Natural killer cell treated with Interleukin-12 subunit alpha and Interleukin-12 subunit beta and Interleukin-15 and Interleukin-18, amount 100 ng/mL, for 72 hours (primary cell): ENCODE measurements around the gene PGPEP1. TPM values are rescaled to one million over a fixed set of nuclear protein-coding genes. Genes with fewer than 3 reads are reported as not detected.
A peak's percentile ranks its signal among the peaks of the same experiment; 100 is the strongest.
"Not testable (repeated sequence)": the region's sequence is repeated elsewhere in the genome, so short reads cannot be mapped to it uniquely, and the experiment has no call there.

Source experiments
- ATAC-seq, 2 donors: fragments of 150-1000 bp; cut with Tn5 transposase in 1 of 2; sonication (Bioruptor Pico), chemical (Tn5 transposase) in 1 of 2; 2 replicates each; pipeline ENCODE4 v1.10.0; 2021
- DNase-seq: peaks from one replicate; pipeline ENCODE4 v3.0.0; 2022; ENCODE audit warnings: low spot score
- H3K27ac Mint-ChIP-seq, 2 donors: 1 replicate in 1 of 2; 2 replicates in 1 of 2; pipeline ENCODE4 v1.8.0; 2022; ENCODE audit warnings: mixed read lengths in 2 of 2, mild to moderate bottlenecking in 1 of 2, moderate library complexity in 1 of 2
- H3K27me3 Mint-ChIP-seq, 2 donors: 1 replicate in 1 of 2; 2 replicates in 1 of 2; pipeline ENCODE4 v1.8.0; 2022; ENCODE audit warnings: mixed read lengths in 2 of 2
- H3K36me3 Mint-ChIP-seq: one replicate; pipeline ENCODE4 v1.8.0; 2022; ENCODE audit warnings: mixed read lengths
- H3K4me1 Mint-ChIP-seq, 2 donors: 1 replicate in 1 of 2; 2 replicates in 1 of 2; pipeline ENCODE4 v1.8.0; 2022; ENCODE audit warnings: low read depth in 2 of 2, mixed read lengths in 2 of 2, mild to moderate bottlenecking in 1 of 2
- H3K4me3 Mint-ChIP-seq: one replicate; pipeline ENCODE4 v1.8.0; 2022; ENCODE audit warnings: mixed read lengths
- H3K9me3 Mint-ChIP-seq: 2 replicates; pipeline ENCODE4 v1.8.0; 2022; ENCODE audit warnings: mixed read lengths
- total RNA-seq, 2 donors: library from RNA; stranded (reverse); gene quantifications; one replicate each; pipeline ENCODE4 v1.2.3, GENCODE V29; 2022

Gene PGPEP1
- total RNA-seq, 2 donors from 2014 or later = 42.1 to 50.7 TPM

GRCh38 chr19:18330868-18331267 is 9.5 kb upstream of the PGPEP1 start:
- ATAC-seq (no peak), DNase-seq (no peak)
- Mint-ChIP-seq H3K4me3 (no peak overlapping the region), H3K4me1 (peaks cover 7 to 10% of the 10 kb centered on the region in 2 donors), H3K27me3 (no peaks in the 10 kb centered on the region), H3K36me3 (no peaks in the 10 kb centered on the region), H3K9me3 (no peaks in the 10 kb centered on the region), H3K27ac (no peak overlapping the region)

DNA sequence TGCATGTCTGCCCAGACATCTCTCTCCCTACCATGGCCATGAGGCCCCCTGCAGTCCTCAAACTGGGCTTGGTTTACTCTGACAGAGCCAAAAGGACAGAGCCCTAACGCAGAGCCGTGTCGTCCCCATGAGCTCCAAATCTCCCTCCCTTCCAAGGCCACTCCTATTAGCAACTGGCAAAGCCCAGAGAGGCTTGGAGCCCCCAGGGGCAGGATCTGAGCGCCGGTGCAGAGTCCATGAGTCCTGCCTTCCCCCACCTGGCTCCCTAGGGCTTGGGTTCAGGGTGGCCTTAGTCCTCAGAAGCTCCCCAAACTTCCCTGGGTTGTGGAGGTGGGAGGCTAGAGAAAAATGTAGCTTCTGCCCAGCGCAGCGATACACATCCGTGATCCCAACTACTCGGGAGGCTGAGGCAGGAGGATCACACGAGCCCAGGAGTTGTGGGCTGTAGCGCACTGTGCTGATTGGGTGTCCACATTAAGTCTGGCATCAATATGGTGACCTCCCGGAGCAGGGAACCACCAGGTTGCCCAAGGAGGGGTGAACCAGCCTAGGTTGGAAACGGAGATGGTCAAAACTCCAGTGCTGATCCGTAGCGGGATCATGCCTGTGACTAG is 7.4 kb upstream of the PGPEP1 start:
- Mint-ChIP-seq H3K4me1 (peaks cover 7 to 10% of the 10 kb centered on the region in 2 donors), H3K4me3 (no peak overlapping the region), H3K27me3 (no peaks in the 10 kb centered on the region), H3K36me3 (no peaks in the 10 kb centered on the region), H3K27ac (no peak overlapping the region), H3K9me3 (no peaks in the 10 kb centered on the region)
- DNase-seq (no peak), ATAC-seq (no peak)

- H3K4me3 Mint-ChIP-seq = no peak overlapping the region
- peaks cover 3 to 4% of the 10 kb centered on the region in 2 donors for H3K4me1 Mint-ChIP-seq
- ATAC-seq = no peak
- H3K27me3 Mint-ChIP-seq = no peaks in the 10 kb centered on the region
- H3K27ac Mint-ChIP-seq = no peak overlapping the region
- H3K9me3 Mint-ChIP-seq = no peaks in the 10 kb centered on the region
- DNase-seq = no peak
- no peaks in the 10 kb centered on the region for H3K36me3 Mint-ChIP-seq
These were observed 6.7 kb upstream of the PGPEP1 start for GRCh38 chr19:18333680-18334079.

DNA sequence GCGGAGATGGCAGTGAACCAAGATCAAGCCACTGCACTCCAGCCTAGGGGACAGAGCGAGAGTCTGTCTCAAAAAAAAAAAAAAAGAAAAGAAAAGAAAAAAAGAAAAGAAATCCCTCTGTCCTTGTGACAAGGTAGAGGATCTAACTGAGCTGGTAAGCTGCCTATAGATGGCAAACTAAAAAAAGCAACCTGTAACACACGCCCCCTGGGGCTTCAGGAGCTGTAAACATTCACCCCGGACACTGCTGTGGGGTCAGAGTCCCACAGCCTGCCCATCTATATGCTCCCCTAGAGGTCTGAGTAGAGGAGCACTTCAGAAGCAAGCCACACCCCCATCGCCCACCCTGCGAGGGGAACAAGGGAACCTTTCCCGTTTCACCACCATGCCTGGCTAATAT is 4.3 kb upstream of the PGPEP1 start:
- no peaks in the 10 kb centered on the region for H3K36me3 Mint-ChIP-seq
- no peaks in the 10 kb centered on the region for H3K9me3 Mint-ChIP-seq
- no peak for ATAC-seq
- H3K4me3 Mint-ChIP-seq = no peak overlapping the region
- no peaks in the 10 kb centered on the region for H3K27me3 Mint-ChIP-seq
- H3K27ac Mint-ChIP-seq = no peak overlapping the region
- peaks cover 4 to 6% of the 10 kb centered on the region in 2 donors for H3K4me1 Mint-ChIP-seq
- no peak for DNase-seq

GRCh38 chr19:18338541-18338940 is 1.9 kb upstream of the PGPEP1 start:
- Mint-ChIP-seq H3K4me3 (peak overlapping the region; percentile 52), H3K9me3 (no peaks in the 10 kb centered on the region), H3K27me3 (no peaks in the 10 kb centered on the region), H3K4me1 (peaks cover 11 to 13% of the 10 kb centered on the region in 2 donors), H3K27ac (no peak overlapping the region), H3K36me3 (no peaks in the 10 kb centered on the region)
- no peak for DNase-seq
- ATAC-seq = no peak

- Mint-ChIP-seq H3K9me3 (no peaks in the 10 kb centered on the region), H3K36me3 (no peaks in the 10 kb centered on the region), H3K4me3 (peak overlapping the region; percentile 94), H3K4me1 (peaks cover 11 to 13% of the 10 kb centered on the region in 2 donors), H3K27me3 (no peaks in the 10 kb centered on the region), H3K27ac (peak overlapping the region; percentile 69 to 75)
- no peak for ATAC-seq
- no peak for DNase-seq
These were observed 675 bp upstream of the PGPEP1 start for GRCh38 chr19:18339723-18340122.

- ATAC-seq = peak; percentile 80 to 86
- H3K27ac Mint-ChIP-seq = peak overlapping the region; percentile 59 to 75
- no peaks in the 10 kb centered on the region for H3K9me3 Mint-ChIP-seq
- peaks cover 15 to 17% of the 10 kb centered on the region in 2 donors for H3K4me1 Mint-ChIP-seq
- H3K36me3 Mint-ChIP-seq = no peaks in the 10 kb centered on the region
- H3K4me3 Mint-ChIP-seq = peak overlapping the region; percentile 94
- DNase-seq = peak; percentile 79
- H3K27me3 Mint-ChIP-seq = no peaks in the 10 kb centered on the region
These were observed 831 bp downstream of the PGPEP1 start for GRCh38 chr19:18340990-18341868.

DNA sequence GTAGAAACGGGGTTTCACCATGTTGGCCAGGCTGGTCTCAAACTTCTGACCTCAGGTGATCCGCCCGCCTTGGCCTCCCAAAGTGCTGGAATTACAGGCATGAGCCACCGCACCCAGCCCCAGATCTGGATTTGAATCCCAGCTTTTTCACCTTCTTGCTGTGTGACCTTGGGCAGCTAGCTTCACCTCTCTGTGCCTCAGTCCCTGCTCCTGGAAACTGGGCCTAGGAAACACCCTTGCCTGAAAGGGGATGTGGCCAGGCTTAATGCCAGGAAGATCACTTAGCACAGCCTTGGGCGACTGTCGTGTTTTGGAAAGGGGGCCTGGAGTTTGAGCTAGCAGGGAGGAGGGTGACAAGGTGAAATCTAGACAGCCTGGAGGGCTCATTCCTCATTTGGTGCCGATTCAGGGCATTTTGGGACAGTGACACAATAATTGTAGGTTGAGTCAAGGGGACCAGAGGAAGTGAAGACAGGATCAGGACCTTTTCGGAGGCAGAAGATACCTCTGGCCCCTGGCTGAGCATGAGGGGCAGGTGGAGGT is 1.8 kb downstream of the PGPEP1 start:
- H3K9me3 Mint-ChIP-seq = no peaks in the 10 kb centered on the region
- peak overlapping the region; percentile 94 for H3K4me3 Mint-ChIP-seq
- ATAC-seq (no peak), DNase-seq (no peak)
- H3K27me3 Mint-ChIP-seq = no peaks in the 10 kb centered on the region
- peaks cover 19 to 20% of the 10 kb centered on the region in 2 donors for H3K4me1 Mint-ChIP-seq
- no peaks in the 10 kb centered on the region for H3K36me3 Mint-ChIP-seq
- peak overlapping the region in 1 of 2 donors; percentile 75 for H3K27ac Mint-ChIP-seq

DNA sequence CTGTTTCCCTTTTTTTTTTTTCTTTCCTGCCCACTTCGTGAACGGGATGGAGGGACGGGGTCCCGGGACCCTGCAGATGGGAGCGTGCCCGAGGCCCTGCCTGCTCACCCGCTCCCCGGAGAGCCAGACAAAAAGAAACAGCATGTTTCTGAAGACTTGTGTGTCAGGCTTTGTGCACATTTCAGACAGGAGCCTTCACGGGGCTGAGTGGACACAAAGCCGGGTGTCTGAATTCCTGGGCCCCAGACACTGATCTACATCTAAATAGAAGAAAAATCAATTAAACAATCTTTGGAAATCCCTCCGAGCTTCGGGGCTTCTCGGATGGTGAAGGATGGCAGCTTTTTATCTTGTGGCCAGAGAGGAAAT is 4.2 kb downstream of the PGPEP1 start:
- no peak overlapping the region for H3K27ac Mint-ChIP-seq
- H3K36me3 Mint-ChIP-seq = no peaks in the 10 kb centered on the region
- peaks cover 17 to 26% of the 10 kb centered on the region in 2 donors for H3K4me1 Mint-ChIP-seq
- DNase-seq (no peak), ATAC-seq (no peak)
- no peaks in the 10 kb centered on the region for H3K27me3 Mint-ChIP-seq
- H3K4me3 Mint-ChIP-seq = no peak overlapping the region
- H3K9me3 Mint-ChIP-seq = no peaks in the 10 kb centered on the region

DNA sequence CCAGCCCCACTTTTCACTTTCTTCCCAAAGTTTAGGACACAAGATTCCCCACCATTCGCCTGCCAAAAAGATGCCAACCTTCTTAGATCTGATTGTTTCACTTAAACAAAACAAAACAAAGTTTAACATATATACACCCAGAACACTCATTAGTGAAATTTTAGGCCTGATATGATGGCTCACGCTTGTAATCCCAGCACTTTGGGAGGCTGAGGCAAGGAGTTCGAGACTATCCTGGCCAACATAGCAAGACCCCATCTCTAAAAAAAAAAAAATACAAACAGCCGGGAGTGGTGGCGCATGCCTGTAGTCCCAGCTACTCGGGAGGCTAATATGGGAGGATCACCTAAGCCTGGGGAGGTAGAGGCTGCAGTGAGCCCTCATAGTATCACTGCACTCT is 4.9 kb downstream of the PGPEP1 start:
- no peaks in the 10 kb centered on the region for H3K9me3 Mint-ChIP-seq
- H3K27me3 Mint-ChIP-seq = no peaks in the 10 kb centered on the region
- no peaks in the 10 kb centered on the region for H3K36me3 Mint-ChIP-seq
- H3K4me1 Mint-ChIP-seq = peaks cover 13 to 25% of the 10 kb centered on the region in 2 donors
- DNase-seq (no peak), ATAC-seq (no peak)
- no peak overlapping the region for H3K4me3 Mint-ChIP-seq
- H3K27ac Mint-ChIP-seq = no peak overlapping the region

DNA sequence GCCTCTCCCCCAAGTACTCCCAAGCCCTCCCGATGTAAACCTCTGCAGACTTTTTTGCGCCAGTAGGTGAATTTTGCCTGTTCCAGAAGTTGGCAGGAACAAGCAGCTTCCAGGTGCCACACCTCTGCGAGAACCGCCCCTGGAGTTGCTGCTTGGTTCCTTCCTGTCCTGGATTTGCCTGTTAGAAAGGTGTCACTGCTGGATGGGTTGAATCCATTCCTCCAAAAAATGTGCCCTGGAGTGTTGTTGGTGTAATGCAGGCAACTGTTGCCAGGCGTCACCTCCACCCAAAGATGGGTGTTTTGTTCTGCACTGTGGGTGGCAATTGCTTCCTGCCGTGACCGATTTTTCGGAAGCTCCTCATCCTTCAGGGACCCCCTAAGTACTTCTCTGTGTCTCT is 5.7 kb downstream of the PGPEP1 start:
- H3K4me3 Mint-ChIP-seq = peak overlapping the region; percentile 20
- H3K4me1 Mint-ChIP-seq = peaks cover 13 to 28% of the 10 kb centered on the region in 2 donors
- H3K27ac Mint-ChIP-seq = no peak overlapping the region
- H3K27me3 Mint-ChIP-seq = no peaks in the 10 kb centered on the region
- H3K36me3 Mint-ChIP-seq = no peaks in the 10 kb centered on the region
- ATAC-seq (no peak), DNase-seq (no peak)
- no peaks in the 10 kb centered on the region for H3K9me3 Mint-ChIP-seq

- DNase-seq (no peak), ATAC-seq (no peak)
- Mint-ChIP-seq H3K9me3 (no peaks in the 10 kb centered on the region), H3K4me1 (peaks cover 8 to 19% of the 10 kb centered on the region in 2 donors), H3K4me3 (no peak overlapping the region), H3K36me3 (no peaks in the 10 kb centered on the region), H3K27me3 (no peaks in the 10 kb centered on the region), H3K27ac (no peak overlapping the region)
These were observed 7.8 kb downstream of the PGPEP1 start for GRCh38 chr19:18348171-18348570.

GRCh38 chr19:18348818-18349339 is 8.5 kb downstream of the PGPEP1 start:
- not testable (repeated sequence) for ATAC-seq

More at GRCh38 chr19:18348818-18349339, 8.5 kb downstream of the PGPEP1 start:
- H3K4me3 Mint-ChIP-seq, H3K27me3 Mint-ChIP-seq, H3K36me3 Mint-ChIP-seq, DNase-seq, H3K27ac Mint-ChIP-seq, H3K9me3 Mint-ChIP-seq: not testable (repeated sequence)
- peaks cover 8 to 23% of the 10 kb centered on the region in 2 donors for H3K4me1 Mint-ChIP-seq
